Activated CD4-positive, alpha-beta T cell treated with anti-CD3 and anti-CD28 coated beads, Interleukin-2, amount 50 U/mL, for 1 hour (primary cell): ENCODE results near the gene ADCYAP1R1.

Source experiments
- DNase-seq: peaks from one replicate; pipeline ENCODE4 v3.0.0-alpha.2; 2020

ADCYAP1R1 gene

DNA sequence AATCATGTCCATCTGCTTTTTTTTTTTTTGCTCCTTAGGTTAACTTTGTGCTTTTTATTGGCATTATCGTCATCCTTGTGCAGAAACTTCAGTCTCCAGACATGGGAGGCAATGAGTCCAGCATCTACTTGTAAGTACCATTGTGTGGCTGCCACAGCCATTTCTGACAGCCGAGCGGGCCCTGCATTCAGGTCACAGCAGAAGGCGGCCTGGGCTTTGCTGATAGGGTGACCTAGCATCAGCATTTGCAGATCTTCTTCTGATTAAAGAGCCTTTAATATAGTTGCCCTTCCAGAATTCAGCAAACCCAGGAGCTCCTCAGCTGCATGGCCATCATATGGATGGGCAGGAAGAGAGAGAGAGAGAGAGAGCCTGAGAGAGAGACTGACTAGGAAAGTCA lies 40.5 kb downstream of the ADCYAP1R1 start:
- DNase-seq, result no peak

DNA sequence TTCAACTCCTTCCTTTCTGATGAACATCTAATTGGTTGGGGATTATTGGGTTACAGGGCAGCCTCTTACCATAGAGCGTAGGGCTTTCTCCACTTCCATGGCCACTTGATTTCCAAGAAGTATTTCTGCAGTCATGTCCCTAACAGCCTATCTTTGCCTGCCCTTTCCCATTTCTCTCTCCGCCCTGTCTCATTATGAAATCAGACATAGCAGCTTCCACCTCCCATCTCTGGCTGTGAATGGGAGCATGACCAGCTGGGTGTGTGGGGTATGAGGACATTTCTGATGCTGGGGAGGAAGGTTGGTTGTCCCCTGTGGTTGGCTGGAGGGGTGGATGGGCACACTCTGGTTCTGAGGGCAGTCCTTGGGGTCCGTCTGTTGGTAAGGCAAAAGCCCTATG lies 41.2 kb downstream of the ADCYAP1R1 start:
- no peak for DNase-seq

DNA sequence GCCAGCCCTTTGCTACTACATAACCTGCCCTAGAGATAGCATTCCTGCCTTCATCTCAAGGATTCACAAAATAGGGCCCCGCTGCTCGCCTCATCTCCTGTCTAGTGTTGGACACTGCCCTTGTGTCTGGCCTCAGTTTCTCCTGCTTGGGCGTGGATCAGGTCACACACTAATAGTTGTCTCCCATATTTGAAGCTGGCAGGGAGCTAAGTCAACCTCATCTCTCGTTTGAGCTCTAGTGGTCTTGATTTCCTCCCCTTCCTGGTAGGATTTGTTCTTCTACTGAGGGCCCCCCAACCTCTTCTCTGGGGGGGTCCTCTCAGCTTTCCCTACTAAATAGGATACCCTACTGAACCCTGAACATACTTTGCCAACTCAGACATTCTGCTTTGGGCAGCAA lies 42.2 kb downstream of the ADCYAP1R1 start:
- DNase-seq, result no peak

DNA sequence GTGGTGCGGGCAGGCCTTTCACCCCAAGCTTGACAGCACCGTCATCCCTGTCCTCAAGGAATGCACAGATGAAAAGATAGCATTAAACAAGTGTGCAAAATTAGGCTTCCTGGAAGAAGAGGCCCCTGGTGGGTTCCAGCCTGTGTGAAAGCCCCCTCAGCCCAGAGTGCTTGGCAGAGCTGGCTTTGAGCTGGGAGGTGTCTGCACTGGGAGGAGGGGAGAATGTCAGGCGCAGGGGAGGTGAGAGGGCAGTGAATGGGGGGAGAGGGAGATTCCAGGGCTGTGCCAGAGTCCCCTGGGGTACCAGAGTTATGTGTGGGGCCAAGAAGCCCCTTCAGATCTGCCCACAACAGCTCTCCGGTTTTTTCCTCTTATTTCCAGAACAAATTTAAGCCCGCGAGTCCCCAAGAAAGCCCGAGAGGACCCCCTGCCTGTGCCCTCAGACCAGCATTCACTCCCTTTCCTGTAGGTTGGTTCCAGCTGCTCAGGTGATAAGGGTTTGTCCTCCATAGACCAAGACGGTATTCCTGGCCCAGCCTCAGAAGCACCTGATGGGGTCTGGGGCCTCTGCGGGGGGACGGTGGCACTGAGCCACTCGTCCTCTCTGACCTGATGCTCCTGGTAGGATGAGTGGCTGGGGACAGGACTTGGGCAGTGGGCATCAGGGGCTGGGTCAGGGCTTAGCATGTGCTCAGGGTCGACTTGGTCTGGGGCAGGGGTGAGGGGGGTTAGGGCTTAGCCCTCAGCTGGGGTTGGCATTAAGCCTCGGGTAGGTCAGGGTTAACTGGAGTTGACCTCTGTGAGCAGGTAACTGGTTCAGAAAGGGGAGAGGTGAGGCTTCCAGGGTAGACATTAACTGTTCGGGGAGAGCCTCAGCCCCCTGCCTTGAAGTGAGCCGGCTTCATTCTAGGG lies 43.4 kb downstream of the ADCYAP1R1 start:
- no peak for DNase-seq

DNA sequence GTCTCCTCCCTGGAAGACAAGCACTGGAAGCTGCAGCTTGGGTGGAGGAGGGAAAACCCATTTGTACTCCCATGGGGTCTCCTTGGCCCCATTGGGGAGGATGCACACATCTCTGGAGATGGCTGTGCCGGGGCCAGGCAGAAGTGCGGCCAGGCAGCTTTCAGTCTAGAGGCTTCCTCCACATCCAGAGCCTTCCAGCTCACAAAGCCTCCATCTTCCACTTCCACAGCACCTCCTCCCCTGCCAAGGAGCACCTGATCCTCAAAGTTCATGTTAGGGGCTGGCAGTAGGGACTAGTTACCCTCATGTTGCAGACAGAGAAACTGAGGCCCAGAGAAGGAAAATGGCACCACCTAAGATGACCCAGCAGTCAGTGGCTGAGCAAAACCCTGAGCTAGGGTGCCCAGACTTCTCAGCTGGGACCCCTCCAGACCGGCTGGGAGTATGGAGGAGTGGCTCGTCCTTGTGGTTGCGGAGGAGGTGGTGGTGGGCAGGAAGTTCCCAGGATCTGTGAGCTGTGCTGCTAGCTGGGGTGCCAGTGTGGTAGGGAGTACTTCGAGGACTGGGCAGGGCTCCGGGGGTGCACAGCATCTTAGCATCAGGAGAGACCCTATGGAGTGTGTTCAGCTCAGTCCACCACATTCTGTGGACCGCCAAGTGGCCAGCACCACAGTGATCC lies 44.2 kb downstream of the ADCYAP1R1 start:
- DNase-seq, result no peak

DNA sequence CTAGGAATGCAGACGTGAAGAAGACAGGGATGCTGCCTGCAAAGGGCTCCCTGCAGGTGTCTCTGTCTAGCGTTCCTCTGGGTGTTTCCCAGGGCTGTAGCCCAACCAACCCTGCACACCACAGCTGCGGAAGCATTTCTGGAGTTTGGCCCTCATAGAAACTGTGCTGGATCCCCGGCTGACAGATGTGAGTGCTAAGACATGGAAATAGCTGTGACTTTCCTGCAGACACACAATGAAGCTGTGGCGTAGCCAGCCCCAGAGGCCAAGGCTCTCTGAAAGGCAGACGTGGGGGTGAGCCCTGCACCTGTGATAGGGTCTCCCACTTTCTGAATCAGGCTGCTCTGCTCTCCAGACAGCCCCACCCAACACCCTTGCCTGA lies 44.8 kb downstream of the ADCYAP1R1 start:
- DNase-seq, result no peak

DNA sequence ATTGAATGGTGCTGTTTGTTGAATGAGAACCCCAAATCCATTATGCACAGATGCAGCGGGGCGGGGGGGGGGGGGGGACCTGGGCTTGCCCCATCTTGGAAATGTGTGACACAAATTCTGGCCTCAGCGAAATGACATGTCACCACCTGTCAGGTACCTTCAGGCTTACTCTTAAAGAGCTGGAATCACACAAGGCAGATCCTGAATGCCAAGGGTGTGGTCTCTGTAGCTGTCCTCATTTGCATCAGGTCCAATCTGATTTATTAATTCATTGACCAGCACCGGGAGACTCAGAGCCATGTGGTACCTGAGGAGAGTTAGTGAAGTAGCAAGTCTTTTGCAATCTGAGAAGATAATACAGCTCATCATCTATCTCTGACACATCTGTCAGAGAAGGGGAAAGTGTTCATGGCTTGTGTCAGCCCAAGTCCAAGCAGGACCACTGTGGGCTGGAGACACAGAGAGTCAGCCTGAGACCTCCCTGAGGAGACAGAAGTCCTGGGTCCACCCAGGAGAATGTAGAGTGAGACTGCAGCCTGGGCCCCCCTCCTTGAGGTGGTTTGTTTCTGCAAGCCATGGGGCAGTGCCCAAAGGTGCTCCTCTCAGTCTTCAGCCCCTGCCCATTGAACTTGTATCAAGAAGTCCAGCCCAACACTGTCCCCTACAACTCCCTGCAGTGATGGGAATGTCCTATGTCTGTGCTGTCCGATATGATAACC lies 46.7 kb downstream of the ADCYAP1R1 start:
- DNase-seq, result no peak

DNA sequence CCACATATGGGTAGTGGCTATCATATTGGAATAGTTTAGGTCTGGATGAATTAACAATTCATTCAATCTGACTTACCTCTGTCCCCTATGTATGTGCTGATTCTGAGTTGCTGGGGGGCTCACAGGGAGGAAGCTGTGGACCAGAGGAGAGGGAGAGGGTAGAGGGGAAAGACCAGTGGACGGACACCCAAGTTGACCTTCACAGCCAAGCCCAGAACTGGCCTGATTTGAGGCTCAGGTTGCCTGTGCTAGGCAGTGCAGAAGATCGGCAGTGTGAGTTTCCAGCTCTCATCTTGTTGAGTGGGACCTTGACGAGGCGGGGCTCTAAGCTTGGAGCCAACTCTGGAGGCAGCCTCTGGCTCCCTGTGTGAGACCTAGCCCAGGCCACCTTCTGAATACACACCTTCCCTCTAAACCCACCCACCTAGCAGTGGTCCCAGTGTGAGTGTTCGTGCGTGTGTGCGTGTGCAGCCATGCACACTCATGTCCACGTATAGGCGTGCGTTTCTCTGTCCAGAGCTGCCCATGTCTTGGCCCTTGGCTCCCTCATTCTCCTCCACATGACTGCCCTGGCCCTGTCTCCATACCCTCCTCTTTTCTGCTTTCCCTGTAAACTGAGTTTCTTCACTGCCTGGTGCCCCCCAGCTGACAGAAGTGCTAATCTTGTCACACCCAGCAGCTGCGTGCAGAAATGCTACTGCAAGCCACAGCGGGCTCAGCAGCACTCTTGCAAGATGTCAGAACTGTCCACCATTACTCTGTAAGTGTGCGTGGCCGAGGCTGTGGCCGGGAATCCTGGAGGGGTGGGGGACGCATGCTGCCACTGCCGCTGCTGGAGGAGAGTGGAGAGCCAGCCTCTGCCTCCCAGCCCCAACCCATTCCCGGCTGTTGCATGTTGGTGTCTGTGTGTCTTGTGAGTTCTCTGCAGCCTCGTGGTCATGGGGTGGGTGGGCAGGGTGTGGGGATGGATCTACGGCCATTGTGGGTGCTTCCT lies 47.6 kb downstream of the ADCYAP1R1 start:
- DNase-seq, result no peak

DNA sequence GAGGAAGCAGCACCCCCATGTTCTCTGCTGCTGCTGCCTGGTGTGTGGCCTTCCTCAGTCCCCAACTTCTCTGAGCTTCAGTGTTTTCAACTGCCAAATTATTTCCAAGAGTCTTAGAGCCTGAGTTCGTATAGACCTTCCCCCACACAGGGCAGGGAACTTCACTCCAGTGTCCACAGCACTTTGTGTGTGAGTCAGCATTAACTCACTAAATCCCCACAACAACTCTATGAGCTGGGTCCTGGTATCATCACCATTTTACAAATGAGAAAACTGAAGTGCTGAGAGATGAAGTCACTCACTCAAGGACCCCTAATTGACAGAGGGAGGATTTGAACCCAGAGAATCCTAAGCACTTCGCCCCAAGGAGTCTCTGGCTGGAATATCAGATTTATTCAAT lies 48.3 kb downstream of the ADCYAP1R1 start:
- no peak for DNase-seq

DNA sequence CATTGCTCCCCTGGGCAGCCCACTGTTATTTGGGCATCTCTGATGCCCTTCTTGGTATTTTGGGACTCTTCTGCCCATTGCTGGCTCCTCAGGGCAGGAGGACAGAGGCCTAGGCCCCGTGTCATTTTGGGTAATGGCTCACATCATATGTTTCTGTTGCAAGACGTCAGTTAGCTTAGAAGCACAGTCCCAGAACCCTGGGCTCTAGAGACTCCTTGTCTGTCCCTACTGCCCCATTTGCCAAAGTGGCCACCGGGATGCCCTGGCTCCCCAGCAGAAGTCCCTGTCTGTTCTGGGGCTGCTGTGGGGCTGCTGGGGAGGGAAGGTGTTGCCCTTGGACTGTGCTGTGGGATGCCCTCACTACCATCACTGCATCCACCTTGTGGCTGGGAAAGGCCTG lies 48.8 kb downstream of the ADCYAP1R1 start:
- DNase-seq, result no peak

DNA sequence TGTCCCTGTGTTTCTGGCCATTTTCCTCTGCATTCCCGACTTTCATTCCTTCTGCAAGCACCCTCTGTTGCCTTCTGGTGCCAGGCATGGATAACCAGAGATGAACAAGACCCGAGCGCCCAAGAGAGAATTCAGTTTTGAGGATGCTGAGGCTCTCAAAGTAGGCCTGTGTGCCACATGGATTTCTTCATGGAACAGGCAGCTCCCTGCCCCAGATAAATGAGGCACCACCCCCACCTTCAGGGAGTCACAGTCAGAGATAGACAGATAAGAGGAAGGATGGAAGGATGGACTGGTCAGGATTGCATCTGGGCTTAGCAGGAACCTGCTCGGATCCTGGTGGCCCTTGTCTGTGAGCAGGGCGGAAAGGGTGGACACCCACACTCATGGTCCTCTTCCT lies 49.4 kb downstream of the ADCYAP1R1 start:
- no peak for DNase-seq

DNA sequence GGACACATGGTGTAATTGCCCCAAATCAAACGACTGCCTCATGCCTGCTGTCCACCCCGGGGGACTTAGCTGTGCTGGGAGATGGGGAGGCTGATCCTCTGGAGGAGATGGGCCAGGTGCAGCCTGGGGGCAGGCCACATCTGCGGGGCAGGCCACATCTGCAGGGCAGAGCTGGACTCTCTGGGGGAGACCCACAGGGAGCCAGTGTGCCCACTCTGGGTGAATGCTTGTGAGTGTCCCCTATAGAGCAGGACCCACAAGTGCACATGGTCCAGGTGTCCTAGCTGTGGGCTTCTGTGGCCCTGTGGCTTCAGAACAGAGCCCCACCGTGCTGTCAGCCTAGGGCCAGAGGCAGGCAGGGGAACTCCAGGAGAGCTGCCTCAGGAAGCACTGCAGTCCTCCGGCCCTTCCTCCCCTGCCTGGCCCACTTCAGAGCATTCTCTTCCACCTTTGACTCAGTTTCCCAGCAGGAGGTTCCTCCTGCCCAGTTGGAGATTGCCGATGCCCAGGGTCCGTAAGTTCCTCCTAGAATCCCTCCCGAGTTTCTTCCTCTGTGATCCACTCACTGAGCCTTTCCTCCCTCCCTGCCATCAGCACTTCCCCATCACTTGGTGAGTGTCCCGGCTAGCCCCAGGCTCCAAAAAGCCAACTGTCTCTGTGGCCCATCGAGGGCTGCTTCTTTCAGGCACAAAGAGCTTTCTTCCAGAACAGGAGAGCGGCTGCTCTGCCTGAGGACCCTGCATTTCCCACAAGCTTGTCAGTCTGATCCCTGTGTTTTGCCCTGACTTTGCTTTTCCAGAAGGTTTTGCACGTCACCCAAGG lies 50.3 kb downstream of the ADCYAP1R1 start:
- no peak for DNase-seq

DNA sequence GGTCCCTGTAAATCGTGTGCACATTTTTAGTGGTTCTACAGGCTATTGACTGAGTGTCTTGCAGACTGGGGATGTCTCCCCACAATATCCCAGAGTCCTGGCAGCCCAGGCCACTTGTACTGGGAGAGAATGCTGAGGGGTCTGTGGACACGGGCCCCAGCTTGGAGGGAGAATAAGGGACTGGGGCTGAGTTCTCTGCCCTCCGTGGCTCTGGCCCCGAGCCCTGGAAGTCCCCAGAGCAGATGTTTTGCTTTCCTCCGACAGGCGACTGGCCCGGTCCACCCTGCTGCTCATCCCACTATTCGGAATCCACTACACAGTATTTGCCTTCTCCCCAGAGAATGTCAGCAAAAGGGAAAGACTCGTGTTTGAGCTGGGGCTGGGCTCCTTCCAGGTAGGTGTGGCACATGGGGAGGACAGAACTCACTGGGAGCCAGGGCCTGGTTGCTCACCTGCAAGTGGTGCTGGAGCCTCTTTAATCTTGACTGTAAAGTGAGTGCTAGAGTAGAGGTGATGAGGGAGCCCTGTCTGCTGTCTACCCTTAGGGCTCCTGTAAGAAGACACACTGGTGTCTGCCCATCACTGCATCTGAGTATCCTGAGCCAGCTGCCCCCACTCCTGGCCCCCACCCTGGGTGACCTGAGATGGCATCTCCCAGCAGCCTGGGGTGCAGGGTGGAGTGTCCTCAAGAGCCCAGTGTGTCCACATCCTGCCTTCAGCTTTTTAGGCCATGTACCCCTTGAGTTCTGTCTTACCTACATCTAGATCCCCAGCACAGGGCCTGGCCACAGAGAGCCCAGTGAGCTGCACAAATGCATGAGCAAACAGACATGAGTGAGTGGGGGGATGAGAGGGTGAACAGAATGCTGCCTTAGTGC lies 51.1 kb downstream of the ADCYAP1R1 start:
- DNase-seq, result no peak

DNA sequence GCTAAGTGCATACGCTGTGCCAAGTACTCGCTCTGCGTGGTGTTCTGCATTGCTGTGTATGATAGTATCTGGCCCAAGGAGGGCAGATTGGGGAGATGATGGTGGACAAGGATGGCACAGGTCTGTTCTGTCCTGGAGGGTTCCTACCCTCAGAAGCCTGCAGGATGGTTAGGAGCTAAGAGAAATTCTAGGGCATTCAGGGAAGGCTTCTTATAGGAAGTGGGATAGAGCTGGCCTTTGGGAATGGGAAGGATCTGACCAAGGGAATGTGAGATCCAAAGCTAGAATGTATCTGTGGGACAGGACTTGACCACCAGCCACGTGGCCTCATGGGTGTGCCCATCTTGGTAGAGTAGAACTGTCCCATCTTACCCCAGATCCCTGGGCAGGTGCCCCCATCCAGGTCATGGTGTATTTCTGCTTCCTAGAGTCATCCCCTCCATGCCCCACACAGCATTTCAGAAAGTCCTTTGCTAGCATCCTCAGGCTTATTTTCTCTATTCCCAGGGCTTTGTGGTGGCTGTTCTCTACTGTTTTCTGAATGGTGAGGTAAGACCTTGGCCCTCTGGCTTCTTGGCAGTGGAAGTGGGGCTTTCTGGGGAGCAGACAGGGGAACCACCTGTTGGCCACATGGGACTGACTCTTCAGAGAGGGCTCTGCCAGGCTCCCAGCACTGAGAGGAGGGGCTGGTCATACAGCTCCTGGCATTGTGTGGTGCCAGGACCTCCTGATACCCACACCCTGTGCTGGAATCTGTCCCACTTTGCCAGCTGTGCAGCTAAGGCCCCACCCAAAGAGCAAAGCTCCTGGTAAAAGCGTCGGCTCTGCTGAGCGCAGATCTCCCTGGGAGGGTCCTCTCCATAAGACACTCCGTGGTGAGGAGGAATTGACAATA lies 52.5 kb downstream of the ADCYAP1R1 start:
- DNase-seq, result no peak

DNA sequence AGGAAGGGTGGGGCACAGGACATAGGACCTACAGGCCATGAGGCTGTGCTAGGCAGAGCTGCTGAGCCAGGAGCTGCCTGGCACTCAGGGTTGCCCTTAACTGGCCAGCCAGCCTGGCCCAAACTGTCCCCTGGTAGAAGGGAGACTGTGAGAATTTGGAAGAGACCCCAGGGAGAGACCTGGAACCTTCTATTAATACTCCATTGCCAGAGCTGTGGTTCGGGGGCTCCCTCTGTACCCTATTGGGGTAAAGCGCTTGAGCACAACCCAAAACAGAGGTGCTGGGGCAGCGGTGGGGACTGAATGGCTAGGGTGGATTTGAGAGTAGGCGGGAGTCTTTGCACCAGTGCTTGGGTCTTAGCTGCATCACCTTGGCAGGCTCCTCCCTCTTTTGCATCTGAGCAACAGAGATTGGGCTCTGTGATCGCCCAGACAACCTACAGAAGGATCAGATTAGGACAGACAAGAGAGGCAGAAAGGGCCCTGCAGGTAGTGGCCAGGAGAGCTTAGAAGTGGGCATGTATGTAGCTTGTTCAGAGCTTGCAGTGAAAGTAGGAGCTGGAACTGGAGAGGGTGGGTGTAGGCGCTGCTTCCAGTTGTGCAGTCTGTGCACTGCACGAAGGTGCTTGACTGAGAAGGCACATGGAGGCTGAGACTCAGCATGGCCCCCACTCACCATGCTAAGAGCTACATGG lies 53.3 kb downstream of the ADCYAP1R1 start:
- no peak for DNase-seq

DNA sequence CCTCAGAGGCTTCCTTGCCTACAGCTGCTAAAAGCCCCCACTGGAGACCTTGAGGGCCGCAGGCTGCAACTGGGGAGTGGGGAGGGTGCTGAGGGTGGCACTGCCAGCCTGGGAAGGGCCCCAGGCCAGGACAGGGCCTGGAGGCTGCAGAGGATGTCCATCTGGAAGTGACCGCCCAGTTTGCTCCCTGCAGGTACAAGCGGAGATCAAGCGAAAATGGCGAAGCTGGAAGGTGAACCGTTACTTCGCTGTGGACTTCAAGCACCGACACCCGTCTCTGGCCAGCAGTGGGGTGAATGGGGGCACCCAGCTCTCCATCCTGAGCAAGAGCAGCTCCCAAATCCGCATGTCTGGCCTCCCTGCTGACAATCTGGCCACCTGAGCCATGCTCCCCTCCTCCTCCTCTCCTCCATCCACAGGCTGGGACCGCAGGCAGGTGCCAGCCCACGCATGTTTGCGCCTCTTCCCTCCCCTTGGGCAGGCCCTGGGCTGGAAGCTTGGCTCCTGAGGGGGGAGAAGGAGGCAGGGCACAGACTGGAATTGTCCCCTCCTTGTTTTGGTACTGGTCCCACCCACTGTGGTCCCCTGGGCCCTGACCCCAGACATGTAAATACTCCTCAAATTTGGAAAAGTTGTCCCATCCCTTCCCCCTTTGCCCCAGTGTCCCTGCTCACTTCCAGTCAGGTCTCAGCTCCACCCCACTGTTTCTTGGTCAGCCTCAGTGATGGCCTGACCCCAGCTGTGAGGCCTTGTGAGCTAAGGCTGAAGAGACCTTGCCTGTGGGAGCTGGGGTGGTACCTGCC lies 54.4 kb downstream of the ADCYAP1R1 start:
- no peak for DNase-seq

DNA sequence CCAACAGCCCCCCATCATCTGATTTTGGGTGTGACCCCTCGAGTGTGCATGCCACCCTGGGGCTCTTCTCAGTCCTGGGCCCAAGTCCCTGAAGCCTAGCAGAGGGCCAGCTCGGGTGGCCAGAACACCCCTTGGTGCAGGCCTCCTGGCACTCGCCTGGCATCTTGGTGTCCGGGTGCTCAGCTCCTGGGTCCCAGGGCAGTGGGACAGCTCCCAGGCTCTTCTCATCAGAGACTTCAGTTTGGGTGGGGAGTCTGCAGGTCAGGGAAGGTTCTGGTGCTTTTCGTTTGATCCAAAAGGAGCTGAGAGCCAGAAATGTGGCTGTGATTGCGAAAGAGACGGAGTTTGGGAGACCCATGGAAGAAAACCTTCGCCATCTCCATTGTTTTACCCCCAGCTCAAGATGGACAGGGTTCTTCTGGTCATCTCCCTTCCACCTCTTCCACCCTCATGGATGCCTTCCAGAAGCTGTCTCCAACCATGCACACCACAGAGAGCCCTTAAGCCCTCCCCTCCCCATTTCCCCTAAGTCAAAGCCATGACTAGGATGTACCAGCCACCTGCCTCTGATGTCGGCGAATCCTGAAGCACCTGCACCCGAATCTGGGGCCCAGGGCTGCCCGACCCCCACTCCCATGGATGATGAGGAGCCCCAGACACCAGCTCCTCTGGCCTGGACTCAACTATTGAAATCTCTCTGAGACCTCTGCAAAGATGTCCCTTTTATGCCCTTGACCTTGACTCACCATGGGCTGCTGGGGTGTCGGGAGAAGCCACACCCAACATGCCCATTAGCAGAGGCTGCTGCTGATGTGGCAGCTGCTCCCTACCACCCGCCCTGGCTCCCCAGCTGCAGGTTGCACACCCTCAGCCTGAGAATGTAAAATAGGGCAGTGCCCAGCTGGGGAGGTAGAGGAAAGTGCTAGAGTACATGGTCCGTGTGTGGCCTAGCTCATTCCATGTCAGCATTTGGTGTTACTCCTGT lies 55.3 kb downstream of the ADCYAP1R1 start:
- no peak for DNase-seq
